ENCODE data around the gene TLN1.

DNA sequence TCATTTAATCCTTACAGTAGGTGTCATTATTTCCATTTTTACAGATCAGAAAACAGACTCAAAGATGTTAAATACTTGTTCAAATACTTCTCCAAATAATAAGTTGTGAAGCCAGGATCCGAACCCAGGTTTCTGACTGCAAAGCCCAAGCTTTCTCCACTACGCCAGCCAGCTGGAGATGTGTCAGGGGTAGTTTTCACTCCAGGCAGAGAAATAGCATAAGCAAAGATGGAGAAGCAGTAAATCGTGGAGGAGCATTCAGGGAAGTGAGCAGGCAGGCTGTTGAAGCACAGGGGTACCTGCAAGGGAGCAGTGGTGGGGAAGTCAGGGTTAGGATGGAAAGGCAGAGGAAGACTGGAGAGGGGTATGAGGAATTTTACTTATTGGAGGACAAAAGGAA, 2.9 kb downstream of the TLN1 start:
- TF ChIP-seq, protein P1, sequence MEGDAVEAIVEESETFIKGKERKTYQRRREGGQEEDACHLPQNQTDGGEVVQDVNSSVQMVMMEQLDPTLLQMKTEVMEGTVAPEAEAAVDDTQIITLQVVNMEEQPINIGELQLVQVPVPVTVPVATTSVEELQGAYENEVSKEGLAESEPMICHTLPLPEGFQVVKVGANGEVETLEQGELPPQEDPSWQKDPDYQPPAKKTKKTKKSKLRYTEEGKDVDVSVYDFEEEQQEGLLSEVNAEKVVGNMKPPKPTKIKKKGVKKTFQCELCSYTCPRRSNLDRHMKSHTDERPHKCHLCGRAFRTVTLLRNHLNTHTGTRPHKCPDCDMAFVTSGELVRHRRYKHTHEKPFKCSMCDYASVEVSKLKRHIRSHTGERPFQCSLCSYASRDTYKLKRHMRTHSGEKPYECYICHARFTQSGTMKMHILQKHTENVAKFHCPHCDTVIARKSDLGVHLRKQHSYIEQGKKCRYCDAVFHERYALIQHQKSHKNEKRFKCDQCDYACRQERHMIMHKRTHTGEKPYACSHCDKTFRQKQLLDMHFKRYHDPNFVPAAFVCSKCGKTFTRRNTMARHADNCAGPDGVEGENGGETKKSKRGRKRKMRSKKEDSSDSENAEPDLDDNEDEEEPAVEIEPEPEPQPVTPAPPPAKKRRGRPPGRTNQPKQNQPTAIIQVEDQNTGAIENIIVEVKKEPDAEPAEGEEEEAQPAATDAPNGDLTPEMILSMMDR (IDR thresholded peaks at IDR 0.05): no peak
- TF ChIP-seq POLR2A (IDR thresholded peaks at IDR 0.05) (no peak), POLR2AphosphoS5 (IDR thresholded peaks at IDR 0.05) (no peak)

Data from prostate gland (tissue), 2 donors.